HepG2 (cell line): Measurements from ENCODE around the gene INAFM2. TPM values are rescaled to one million over a fixed set of nuclear protein-coding genes. Genes with fewer than 3 reads are reported as not detected.
A peak's percentile ranks its signal among the peaks of the same experiment; 100 is the strongest.

Experiments used
- CBX2 ChIP-seq, 2 experiments: fragments of 200-600 bp in 1 of 2; sonication (generic); formaldehyde crosslinking in 1 of 2; IDR thresholded peaks; 2 replicates each; pipeline versions ENCODE4 v1.7.0 to v1.8.1; 2018 to 2022; ENCODE audit warnings: low read depth in 2 of 2, low read length in 1 of 2, mild to moderate bottlenecking in 1 of 2, missing genetic modification reagents in 1 of 2
- DMTF1 ChIP-seq: sonication (generic); formaldehyde crosslinking; IDR thresholded peaks from 2 replicates; pipeline ENCODE4 v1.4.0; 2020; ENCODE audit warnings: mild to moderate bottlenecking, missing genetic modification reagents
- DNMT3B ChIP-seq: conservative IDR thresholded peaks from 2 replicates; pipeline ENCODE4 v1.6.1; 2016; ENCODE audit warnings: missing biosample characterization, control low read depth
- FOXO4 ChIP-seq: sonication (generic); formaldehyde crosslinking; conservative IDR thresholded peaks from 2 replicates; pipeline ENCODE4 v1.8.1; 2023; ENCODE audit warnings: missing genetic modification reagents
- HCFC1 ChIP-seq: fragments of 150-350 bp; IDR thresholded peaks from 2 replicates; pipeline ENCODE4 v1.6.1; 2014; ENCODE audit warnings: low read depth, low read length
- HINFP ChIP-seq: sonication (generic); formaldehyde crosslinking; IDR thresholded peaks from 2 replicates; pipeline ENCODE4 v1.4.0; 2020; ENCODE audit warnings: low read depth, mild to moderate bottlenecking, missing genetic modification reagents
- ISL2 ChIP-seq: sonication (generic); formaldehyde crosslinking; IDR thresholded peaks from 2 replicates; pipeline ENCODE4 v1.5.0; 2020; ENCODE audit warnings: missing genetic modification reagents
- MTF1 ChIP-seq: sonication (generic); formaldehyde crosslinking; IDR thresholded peaks from 2 replicates; pipeline ENCODE4 v1.5.0; 2020; ENCODE audit warnings: missing genetic modification reagents
- NRL ChIP-seq: sonication (generic); formaldehyde crosslinking; IDR thresholded peaks from 2 replicates; pipeline ENCODE4 v1.5.0; 2020; ENCODE audit warnings: missing genetic modification reagents, mild to moderate bottlenecking, moderate library complexity, borderline replicate concordance
- RBM22 ChIP-seq: fragments of 200-400 bp; formaldehyde crosslinking; optimal IDR thresholded peaks from 2 replicates; pipeline ENCODE3; 2017; ENCODE audit warnings: mild to moderate bottlenecking, low read length, moderate library complexity
- SALL1 ChIP-seq: sonication (generic); formaldehyde crosslinking; IDR thresholded peaks from 2 replicates; pipeline ENCODE4 v1.8.0; 2022; ENCODE audit warnings: mild to moderate bottlenecking, missing genetic modification reagents
- TBX2 ChIP-seq: sonication (generic); formaldehyde crosslinking; IDR thresholded peaks from 2 replicates; pipeline ENCODE4 v1.5.0; 2020; ENCODE audit warnings: missing genetic modification reagents, mild to moderate bottlenecking, borderline replicate concordance
- TFDP1 ChIP-seq: IDR thresholded peaks from 2 replicates; pipeline ENCODE4 v1.6.1; 2016; ENCODE audit warnings: missing compliant biosample characterization, missing genetic modification reagents, borderline replicate concordance
- THAP7 ChIP-seq: sonication (generic); formaldehyde crosslinking; IDR thresholded peaks from 2 replicates; pipeline ENCODE4 v1.8.1; 2023; ENCODE audit warnings: mild to moderate bottlenecking, missing genetic modification reagents
- TP53 ChIP-seq: sonication (generic); formaldehyde crosslinking; conservative IDR thresholded peaks from 2 replicates; pipeline ENCODE4 v1.4.0; 2020; ENCODE audit warnings: missing genetic modification reagents
- YEATS4 ChIP-seq: sonication (generic); formaldehyde crosslinking; IDR thresholded peaks from 2 replicates; pipeline ENCODE4 v1.4.0; 2020; ENCODE audit warnings: missing genetic modification reagents, borderline replicate concordance
- ZNF121 ChIP-seq: sonication (generic); formaldehyde crosslinking; IDR thresholded peaks from 2 replicates; pipeline ENCODE4 v1.5.0; 2020; ENCODE audit warnings: mild to moderate bottlenecking, missing genetic modification reagents
- ZNF180 ChIP-seq: sonication (generic); formaldehyde crosslinking; IDR thresholded peaks from 2 replicates; pipeline ENCODE4 v1.4.0; 2020; ENCODE audit warnings: low read depth, missing genetic modification reagents, borderline replicate concordance
- ZNF446 ChIP-seq: sonication (generic); formaldehyde crosslinking; IDR thresholded peaks from 2 replicates; pipeline ENCODE4 v1.5.0; 2020; ENCODE audit warnings: mild to moderate bottlenecking, missing genetic modification reagents
- ZNF546 ChIP-seq: sonication (generic); formaldehyde crosslinking; conservative IDR thresholded peaks from 2 replicates; pipeline ENCODE4 v1.8.1; 2023; ENCODE audit warnings: mild to moderate bottlenecking, missing genetic modification reagents
- polyA plus RNA-seq, 8 experiments: library from polyadenylated mRNA; depleted of rRNA in 3 of 8; stranded (reverse) in 7 of 8; unstranded in 1 of 8; fragments of >200 nt; fragmentation: Illumina TruSeq in 4 of 8; extraction: Trizol in 4 of 8; gene quantifications; 2 replicates each; pipeline versions ENCODE4 v1.2.1 to v1.2.3, GENCODE V29; 2011 to 2016; ENCODE audit warnings: low read depth in 4 of 8, missing spikeins in 1 of 8, mixed read lengths in 1 of 8; ENCODE audit not compliant: insufficient read depth in 1 of 8
- total RNA-seq, 5 experiments: library from RNA; depleted of rRNA; stranded (reverse); fragments of >200 nt; fragmentation: Illumina TruSeq; extraction: Trizol; gene quantifications; 2 replicates each; pipeline ENCODE4 v1.2.3, GENCODE V29; 2016; ENCODE audit warnings: low read depth in 1 of 5

INAFM2 gene
- total and polyA plus RNA-seq, 2 of the 13 experiments (the other 11 are each of a cell fraction or from before 2014, with no cell fraction given), result 5.5 to 6.5 TPM

- TF ChIP-seq HINFP (CRISPR knock-in tag) (peak; percentile 80), TBX2 (CRISPR knock-in tag) (peak; percentile 82; the same call in 1 of the 2 replicates), ZNF121 (0 out of 2 replicates have a peak, but pooled peaks have one; percentile 44), ZNF180 (CRISPR knock-in tag) (no peak), THAP7 (CRISPR knock-in tag) (no peak; the same call in 1 of the 2 replicates), DNMT3B (0 out of 2 replicates have a peak, but pooled peaks have one; percentile 58), MTF1 (peak; percentile 89; the same call in 1 of the 2 replicates), SALL1 (CRISPR knock-in tag) (peak; percentile 96), DMTF1 (CRISPR knock-in tag) (no peak), FOXO4 (CRISPR knock-in tag) (no peak), YEATS4 (CRISPR knock-in tag) (peak; percentile 86), ZNF446 (CRISPR knock-in tag) (peak; percentile 71; the same call in 1 of the 2 replicates), CBX2 (IDR thresholded peaks at IDR 0.05; ENCODE audit: low read depth, low read length) (no peak), CBX2 (CRISPR knock-in tag; IDR thresholded peaks at IDR 0.05; ENCODE audit: low read depth) (peak; percentile 82), TFDP1 (peak; percentile 96), ISL2 (CRISPR knock-in tag) (peak; percentile 71), TP53 (CRISPR knock-in tag) (peak; percentile 87; the same call in 1 of the 2 replicates), NRL (CRISPR knock-in tag) (peak; percentile 95), RBM22 (no peak), HCFC1 (no peak), ZNF546 (peak; percentile 98)
Observed at GRCh38 chr15:40367686-40368611, 44.5 kb downstream of the INAFM2 start (continued).
